HL-60 (cell line): ENCODE data around the gene SUPT5H.

Source experiments
- POLR2AphosphoS5 ChIP-seq: IDR thresholded peaks from 2 replicates; pipeline ENCODE4 v1.6.1; 2012; ENCODE audit warnings: low read depth
- TF ChIP-seq, protein P1 (sequence below): IDR thresholded peaks from 2 replicates; pipeline ENCODE4 v1.6.1; 2012; ENCODE audit warnings: low read depth; ENCODE audit not compliant: insufficient replicate concordance
- TF ChIP-seq, protein P2 (sequence below): IDR thresholded peaks from one replicate; pipeline ENCODE4 v1.5.1; 2011; ENCODE audit warnings: low read length, control low read depth, inconsistent platforms; ENCODE audit not compliant: insufficient read depth

DNA sequence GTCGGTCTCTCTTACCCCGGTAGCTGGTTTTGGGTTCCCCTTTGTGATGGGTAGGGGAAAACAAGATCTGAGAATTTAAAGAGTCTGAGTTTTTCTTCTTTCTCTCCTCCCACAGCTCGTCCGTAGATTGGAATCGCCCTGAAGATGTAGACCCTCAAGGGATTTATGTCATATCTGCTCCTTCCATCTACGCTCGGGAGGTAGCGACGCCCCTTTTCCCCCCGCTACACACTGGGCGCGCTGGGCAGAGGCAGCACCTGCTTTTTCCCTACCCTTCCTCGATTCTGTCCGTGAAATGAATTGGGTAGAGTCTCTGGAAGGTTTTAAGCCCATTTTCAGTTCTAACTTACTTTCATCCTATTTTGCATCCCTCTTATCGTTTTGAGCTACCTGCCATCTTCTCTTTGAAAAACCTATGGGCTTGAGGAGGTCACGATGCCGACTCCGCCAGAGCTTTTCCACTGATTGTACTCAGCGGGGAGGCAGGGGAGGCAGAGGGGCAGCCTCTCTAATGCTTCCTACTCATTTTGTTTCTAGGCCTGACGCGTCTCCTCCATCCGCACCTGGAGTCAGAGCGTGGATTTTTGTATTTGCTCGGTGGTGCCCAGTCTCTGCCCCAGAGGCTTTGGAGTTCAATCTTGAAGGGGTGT is 62.5 kb downstream of the SUPT5H start:
- TF ChIP-seq, protein P1, sequence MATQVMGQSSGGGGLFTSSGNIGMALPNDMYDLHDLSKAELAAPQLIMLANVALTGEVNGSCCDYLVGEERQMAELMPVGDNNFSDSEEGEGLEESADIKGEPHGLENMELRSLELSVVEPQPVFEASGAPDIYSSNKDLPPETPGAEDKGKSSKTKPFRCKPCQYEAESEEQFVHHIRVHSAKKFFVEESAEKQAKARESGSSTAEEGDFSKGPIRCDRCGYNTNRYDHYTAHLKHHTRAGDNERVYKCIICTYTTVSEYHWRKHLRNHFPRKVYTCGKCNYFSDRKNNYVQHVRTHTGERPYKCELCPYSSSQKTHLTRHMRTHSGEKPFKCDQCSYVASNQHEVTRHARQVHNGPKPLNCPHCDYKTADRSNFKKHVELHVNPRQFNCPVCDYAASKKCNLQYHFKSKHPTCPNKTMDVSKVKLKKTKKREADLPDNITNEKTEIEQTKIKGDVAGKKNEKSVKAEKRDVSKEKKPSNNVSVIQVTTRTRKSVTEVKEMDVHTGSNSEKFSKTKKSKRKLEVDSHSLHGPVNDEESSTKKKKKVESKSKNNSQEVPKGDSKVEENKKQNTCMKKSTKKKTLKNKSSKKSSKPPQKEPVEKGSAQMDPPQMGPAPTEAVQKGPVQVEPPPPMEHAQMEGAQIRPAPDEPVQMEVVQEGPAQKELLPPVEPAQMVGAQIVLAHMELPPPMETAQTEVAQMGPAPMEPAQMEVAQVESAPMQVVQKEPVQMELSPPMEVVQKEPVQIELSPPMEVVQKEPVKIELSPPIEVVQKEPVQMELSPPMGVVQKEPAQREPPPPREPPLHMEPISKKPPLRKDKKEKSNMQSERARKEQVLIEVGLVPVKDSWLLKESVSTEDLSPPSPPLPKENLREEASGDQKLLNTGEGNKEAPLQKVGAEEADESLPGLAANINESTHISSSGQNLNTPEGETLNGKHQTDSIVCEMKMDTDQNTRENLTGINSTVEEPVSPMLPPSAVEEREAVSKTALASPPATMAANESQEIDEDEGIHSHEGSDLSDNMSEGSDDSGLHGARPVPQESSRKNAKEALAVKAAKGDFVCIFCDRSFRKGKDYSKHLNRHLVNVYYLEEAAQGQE = no peak
- TF ChIP-seq, protein P2, sequence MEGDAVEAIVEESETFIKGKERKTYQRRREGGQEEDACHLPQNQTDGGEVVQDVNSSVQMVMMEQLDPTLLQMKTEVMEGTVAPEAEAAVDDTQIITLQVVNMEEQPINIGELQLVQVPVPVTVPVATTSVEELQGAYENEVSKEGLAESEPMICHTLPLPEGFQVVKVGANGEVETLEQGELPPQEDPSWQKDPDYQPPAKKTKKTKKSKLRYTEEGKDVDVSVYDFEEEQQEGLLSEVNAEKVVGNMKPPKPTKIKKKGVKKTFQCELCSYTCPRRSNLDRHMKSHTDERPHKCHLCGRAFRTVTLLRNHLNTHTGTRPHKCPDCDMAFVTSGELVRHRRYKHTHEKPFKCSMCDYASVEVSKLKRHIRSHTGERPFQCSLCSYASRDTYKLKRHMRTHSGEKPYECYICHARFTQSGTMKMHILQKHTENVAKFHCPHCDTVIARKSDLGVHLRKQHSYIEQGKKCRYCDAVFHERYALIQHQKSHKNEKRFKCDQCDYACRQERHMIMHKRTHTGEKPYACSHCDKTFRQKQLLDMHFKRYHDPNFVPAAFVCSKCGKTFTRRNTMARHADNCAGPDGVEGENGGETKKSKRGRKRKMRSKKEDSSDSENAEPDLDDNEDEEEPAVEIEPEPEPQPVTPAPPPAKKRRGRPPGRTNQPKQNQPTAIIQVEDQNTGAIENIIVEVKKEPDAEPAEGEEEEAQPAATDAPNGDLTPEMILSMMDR = no peak
- no peak for TF ChIP-seq POLR2AphosphoS5
